ENCODE data around the gene CD244.
A peak's percentile ranks its signal among the peaks of the same experiment; 100 is the strongest.

Gene CD244

GRCh38 chr1:160844447-160845232, 18.0 kb downstream of the CD244 start:
- no peak for DNase-seq (ENCODE audit: low read depth)

DNA sequence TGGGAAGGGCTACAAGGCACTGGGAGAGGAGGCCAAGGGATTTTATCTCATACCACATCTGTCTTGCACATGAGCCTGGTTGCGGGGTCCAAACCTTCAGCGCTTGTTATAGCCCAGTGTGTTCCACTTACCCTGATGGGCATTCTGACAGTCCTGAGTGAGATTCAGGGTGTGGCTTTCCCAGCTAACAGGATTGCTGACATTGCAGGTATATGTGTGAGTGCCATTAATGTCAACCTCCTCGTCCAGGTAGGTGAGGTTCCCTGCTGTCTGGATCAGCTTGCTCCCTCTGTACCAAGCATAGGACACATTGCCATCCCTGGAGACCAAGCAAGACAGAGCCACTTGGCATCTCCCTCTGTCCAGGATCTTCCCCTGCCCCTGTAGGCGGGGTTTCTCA, 21.6 kb downstream of the CD244 start:
- DNase-seq (ENCODE audit: low read depth), result no peak

DNA sequence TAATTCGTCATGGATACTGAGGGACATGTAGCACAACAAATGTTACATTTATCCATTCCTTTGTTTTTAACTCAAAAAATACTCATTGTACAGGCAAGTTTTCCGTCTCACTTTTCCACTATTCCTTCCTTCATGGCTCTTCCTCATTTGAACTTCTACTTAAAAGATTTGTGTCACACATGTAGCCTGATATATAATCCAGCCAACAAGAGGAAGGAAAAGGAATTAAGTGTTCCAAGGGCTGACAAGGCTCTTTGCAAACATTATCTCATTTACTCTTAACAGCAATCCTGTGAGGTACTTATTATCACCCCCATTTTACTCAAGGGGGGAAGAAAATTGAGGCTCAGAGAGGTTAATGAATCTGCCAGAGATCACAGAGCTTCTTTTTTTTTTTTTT, 22.9 kb downstream of the CD244 start:
- no peak for DNase-seq (ENCODE audit: low read depth)

DNA sequence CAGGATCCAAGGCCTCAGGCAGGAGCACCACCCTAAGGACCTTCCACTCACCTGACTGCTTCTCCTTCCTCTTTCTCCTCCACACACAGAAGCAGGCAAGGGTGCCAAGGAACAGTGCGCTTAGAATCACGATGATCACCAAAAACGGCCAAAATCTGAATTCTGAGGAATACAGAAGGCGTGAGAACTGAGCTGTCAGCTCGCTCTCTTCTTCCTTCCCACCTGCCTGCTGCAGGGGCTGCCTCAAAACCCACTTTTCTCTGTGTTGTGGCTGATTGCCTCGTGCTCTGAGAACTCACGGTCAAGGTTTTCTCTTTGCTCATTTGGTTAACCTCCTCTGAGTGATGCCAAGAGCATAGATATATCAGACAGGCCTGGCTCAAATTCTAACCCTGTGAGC, 23.8 kb downstream of the CD244 start:
- DNase-seq (ENCODE audit: low read depth), result no peak

- peak; percentile 87 for DNase-seq (ENCODE audit: low read depth)
These were observed 25.0 kb downstream of the CD244 start for GRCh38 chr1:160837558-160838205.

DNA sequence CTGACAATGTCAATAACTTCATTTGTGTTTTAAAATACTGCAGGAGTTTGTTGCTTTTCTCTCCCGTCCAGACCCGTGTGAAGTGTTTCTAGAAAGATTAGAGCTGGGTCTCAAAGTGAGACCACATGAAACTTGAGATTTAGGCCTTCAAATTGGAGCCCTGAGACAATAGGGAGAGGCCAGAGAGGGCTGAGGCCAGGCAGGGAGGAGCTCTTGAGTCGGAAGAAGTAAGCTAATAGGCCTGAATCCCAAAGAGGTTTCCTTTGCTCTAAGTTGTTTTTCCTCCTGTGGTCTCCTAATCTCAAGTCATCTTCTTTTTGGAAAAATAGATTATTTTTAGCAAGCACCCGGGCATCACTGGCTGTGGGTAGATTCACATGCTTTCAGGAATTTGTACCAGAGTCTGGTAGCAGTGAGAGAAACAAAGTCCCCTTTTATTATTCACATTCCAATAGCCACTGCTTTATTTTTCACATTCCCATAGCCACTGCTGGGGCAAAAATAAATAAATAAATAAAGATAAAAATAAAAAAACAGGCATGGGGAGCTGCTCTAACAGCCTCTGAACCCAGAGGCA, 25.6 kb downstream of the CD244 start:
- DNase-seq (ENCODE audit: low read depth), result no peak

- no peak for DNase-seq (ENCODE audit: low read depth)
These were observed 26.1 kb downstream of the CD244 start for GRCh38 chr1:160836561-160836960.

DNA sequence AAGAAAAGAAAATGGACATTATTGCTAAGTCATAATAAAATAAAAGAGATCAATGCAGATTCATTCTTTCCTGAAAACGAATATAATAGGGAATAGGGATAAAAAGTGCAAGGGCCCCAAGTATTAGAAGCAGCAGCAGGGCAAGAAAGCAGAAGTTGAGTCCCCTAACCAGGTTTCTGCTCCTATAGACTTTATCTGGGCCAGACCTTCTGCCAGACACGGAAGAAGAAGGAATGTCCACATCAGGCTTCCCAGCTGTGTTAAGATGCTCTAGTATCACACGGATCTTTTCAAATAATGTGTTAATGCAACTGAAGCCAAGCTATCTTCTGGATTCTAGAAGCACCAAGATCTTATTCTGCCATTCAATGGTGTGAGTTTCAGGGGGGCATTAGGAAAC, 26.9 kb downstream of the CD244 start:
- no peak for DNase-seq (ENCODE audit: low read depth)

GRCh38 chr1:160834945-160835565, 27.6 kb downstream of the CD244 start:
- DNase-seq (ENCODE audit: low read depth), result no peak

DNA sequence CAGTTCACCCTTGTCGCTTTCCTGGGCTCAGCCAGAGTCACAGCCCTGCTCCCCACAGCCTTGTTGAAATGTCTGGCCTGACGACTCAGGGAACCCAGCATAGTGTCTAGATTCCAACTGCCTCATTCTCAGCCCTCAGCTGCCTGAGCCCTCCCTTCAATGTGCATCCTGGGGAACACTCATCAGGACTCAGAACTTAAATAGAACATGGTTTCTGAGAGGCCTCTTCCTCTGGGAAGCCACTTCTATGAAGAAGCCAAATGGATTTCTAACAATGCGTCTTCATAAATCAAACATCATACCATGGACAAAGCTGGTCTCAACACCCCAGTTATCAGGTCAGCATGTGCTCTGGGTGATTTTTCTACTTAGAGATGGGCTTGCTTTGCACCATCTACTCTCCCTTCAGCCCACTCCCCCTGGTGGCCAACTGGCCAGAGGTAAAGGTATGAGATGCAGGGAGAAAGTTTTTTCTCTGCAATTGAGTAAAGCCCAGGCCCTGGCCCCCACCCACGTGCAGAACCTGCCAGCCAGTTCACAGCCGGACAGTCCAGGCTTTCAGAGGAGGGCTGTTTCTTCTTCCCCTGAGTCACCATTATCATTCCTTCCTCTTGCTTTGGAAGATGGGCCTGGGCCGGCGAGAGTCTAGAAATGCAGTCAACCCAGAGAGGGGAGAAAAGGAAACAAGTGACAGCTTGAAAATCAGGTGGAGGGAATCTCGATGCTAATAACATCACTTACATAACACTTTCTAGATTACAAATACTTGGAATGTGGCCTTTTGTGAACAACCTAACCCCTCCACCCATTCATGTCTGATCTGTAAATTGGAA, 32.1 kb downstream of the CD244 start:
- peak; percentile 35 for DNase-seq (ENCODE audit: low read depth)

DNA sequence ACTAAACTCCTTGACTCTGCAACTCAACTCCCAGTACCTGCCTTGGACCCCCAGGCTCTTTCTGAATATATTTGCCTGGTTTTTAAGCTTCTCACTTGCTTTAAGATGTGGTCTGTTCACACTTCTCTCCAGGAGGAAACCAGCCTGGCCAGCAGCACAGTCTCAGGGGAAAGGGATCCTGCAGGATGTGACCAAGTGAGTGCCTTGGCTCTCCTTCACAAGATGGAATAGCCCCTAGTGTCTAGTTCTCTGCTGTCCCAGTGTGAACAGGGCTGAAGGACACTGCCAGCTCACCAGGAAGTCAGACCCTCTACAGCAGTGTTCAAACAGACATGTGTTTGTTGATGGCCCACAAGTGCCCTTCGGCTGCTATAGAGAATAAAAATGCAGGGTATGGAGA, 32.9 kb downstream of the CD244 start:
- no peak for DNase-seq (ENCODE audit: low read depth)

DNA sequence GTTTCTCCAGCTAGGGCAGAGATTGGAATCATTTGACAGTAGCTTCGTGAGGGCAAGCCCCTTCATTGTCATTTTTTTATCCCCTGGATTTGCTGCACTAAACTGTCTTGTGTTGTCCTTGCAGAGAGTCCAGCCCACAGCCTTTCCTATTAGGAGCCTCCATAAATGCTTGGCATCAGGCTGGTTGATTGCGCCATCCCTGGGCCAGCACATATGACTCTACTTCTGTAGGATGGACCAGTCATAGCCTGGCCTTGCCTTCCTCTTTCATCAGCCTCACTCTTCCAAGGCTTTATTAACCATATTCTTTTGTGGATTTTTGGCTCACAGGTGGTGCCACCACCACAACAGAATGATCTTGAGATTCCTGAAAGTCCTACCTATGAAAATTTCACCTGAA, 35.3 kb downstream of the CD244 start:
- no peak for DNase-seq (ENCODE audit: low read depth)

GRCh38 chr1:160826546-160826945, 36.1 kb downstream of the CD244 start:
- DNase-seq (ENCODE audit: low read depth), result no peak

GRCh38 chr1:160823296-160823695, 39.4 kb downstream of the CD244 start:
- no peak for DNase-seq (ENCODE audit: low read depth)

DNA sequence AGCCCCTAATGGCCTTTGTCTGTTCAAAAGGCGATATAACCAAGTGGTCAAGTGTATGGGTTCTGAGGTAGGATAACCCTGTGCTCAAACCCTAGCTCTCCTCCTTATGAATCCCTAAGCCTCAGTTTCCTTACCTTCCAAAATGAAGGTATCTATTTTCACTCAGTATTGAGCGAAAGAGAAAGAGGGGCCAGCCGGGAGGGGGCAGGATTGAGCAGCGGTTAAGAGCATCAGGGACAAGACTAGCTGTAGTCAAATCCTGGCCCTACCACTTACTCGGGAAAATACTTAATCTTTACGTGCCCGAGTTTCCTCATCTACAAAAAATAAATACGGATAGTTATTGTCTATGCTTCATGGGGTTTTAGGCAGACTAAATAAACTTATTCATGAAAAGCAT, 41.1 kb downstream of the CD244 start:
- no peak for DNase-seq (ENCODE audit: low read depth)

DNA sequence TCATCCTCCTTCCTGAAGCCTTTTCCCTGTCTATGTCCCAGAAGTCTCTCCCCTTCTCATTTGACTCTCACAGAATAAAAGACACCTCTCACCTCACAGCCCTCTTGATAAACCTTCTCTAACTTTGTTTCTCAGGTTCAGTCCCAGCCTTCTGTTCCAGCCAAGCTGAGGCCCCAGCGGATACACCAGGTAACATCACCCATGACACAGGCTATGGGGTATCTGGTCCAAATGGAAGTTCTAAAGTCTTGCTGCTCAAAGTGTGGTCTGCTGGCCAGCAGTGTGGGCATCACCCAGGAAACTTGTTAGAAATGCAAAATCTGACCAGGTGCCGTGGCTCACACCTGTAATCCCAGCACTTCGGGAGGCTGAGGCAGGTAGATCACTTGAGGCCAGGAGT, 43.5 kb downstream of the CD244 start:
- DNase-seq (ENCODE audit: low read depth), result no peak

DNA sequence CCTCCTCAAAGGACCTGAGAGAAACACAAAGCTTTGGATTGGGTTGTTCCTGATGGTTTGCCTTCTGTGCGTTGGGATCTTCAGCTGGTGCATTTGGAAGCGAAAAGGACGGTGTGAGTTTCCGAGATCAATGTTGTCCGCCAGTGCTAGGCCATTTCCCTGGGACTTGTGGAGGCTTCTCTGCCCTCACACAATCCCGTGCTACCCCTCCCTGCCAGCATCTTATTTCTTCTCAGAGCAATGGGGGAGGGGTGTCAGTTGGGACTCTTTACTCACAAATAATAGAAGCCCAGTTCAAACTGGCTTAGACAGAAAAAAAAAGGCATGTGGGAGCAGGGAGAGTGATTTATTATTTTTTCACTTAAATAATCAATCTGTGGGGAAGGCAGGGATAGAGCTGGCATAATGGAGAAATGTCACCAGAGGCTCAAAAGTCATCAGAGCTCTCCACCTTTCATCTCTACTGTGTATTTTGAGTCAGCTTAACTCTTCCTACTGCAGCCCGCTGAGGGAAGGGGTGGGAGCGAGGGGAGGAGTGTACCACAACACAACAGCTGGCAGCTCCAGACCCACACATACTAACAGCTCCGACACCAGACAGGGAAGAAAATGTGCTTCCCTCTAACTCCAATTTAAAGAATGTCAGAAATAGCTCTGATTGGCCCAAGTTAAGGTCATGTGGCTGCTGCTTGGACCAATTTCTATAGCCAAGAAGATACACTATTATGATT, 44.3 kb downstream of the CD244 start:
- DNase-seq (ENCODE audit: low read depth), result no peak

GRCh38 chr1:160814856-160815255, 47.8 kb downstream of the CD244 start:
- DNase-seq (ENCODE audit: low read depth), result no peak

- no peak for DNase-seq (ENCODE audit: low read depth)
These were observed 48.4 kb downstream of the CD244 start for GRCh38 chr1:160814316-160814715.

DNA sequence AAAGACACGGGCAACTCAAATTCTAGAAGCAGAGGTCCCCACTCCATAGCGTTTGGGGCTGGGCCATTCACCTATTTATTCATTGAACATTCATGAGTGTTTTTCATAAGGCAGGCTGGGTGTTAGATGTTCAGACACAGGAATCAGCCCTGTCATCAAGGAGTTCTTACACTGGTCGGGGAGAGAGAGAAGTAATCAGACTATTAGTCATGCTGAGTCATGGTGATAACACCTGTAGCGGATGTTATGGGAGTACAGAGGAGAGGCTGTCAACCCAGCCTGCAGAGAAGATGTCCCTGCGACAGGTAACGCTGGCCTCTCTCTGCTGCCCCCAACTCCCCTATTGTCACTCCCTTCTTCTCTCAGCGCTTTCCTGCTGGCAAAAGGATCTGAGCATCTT, 49.5 kb downstream of the CD244 start:
- DNase-seq (ENCODE audit: low read depth), result no peak

DNA sequence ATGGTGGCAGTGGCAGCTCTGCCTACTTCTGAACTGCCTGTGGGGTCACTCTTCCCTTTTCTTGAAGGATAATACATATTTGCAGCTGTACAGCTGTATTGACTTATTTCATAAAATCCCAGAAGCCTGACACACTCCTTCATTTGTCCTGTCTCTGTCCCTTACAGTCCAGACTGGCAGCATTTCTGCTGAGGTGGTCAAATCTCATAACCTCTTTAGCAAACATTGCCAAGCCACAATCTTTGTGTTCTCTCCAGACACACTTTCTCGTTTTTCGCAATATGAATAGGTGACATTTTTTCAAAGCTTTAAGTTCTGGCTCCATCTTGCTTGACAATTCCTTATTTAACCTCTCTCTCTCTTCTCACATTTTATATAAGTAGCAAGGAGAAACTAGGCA, 51.5 kb downstream of the CD244 start:
- DNase-seq (ENCODE audit: low read depth), result no peak
